Caco-2 (cell line): ENCODE results near the gene LSM4. TPM values are rescaled to one million over a fixed set of nuclear protein-coding genes. Genes with fewer than 3 reads are reported as not detected.

Experiments used
- BruUV-seq: library from RNA; stranded (reverse); fragments of 400-500 nt; replicated peaks from 2 replicates; lab custom pipeline; 2021; lab: Mats Ljungman, UMichigan
- CTCF ChIA-PET: fragments of 300-600 bp; sonication (Branson Sonifier 250); formaldehyde crosslinking; loops from one replicate; lab custom pipeline; 2022; ENCODE audit warnings: antibody characterized with exemption; lab: Charles Lee
- POLR2A ChIA-PET: fragments of 300-600 bp; sonication (Branson Sonifier 250); formaldehyde crosslinking; loops from one replicate; lab custom pipeline; 2022; ENCODE audit warnings: antibody characterized with exemption; lab: Charles Lee
- DNase-seq, 2 experiments: peaks; one replicate each; pipeline versions ENCODE4 v3.0.0 to v3.0.0-alpha.2; 2020 to 2022
- H3K27me3 ChIP-seq: replicated peaks from 2 replicates; pipeline ENCODE4 v1.6.0; 2011; ENCODE audit warnings: low read length; ENCODE audit not compliant: control insufficient read depth, insufficient read depth
- H3K36me3 ChIP-seq: 2 replicates; pipeline ENCODE4 v1.5.1; 2011; ENCODE audit warnings: low read length; ENCODE audit not compliant: control insufficient read depth, insufficient read depth
- H3K4me1 ChIP-seq: fragments of 250-450 bp; sonication (Bioruptor Pico); 2 replicates; pipeline ENCODE4 v1.5.1; 2020; ENCODE audit warnings: mild to moderate bottlenecking
- H3K4me3 ChIP-seq: 2 replicates; pipeline ENCODE4 v1.5.1; 2011; ENCODE audit warnings: low read depth, mild to moderate bottlenecking, control low read depth, low read length
- H3K9me3 ChIP-seq: fragments of 250-450 bp; sonication (Bioruptor Pico); 2 replicates; pipeline ENCODE4 v1.5.1; 2020; ENCODE audit warnings: mild to moderate bottlenecking, moderate library complexity
- H3K27ac Mint-ChIP-seq: one replicate; pipeline ENCODE4 v1.8.0; 2022; ENCODE audit warnings: mixed read lengths; ENCODE audit not compliant: unreplicated experiment
- H3K27me3 Mint-ChIP-seq: one replicate; pipeline ENCODE4 v1.8.0; 2022; ENCODE audit warnings: mixed read lengths; ENCODE audit not compliant: insufficient read depth, unreplicated experiment
- H3K36me3 Mint-ChIP-seq: one replicate; pipeline ENCODE4 v1.8.0; 2022; ENCODE audit warnings: mild to moderate bottlenecking, mixed read lengths; ENCODE audit not compliant: insufficient read depth, unreplicated experiment
- H3K4me1 Mint-ChIP-seq: one replicate; pipeline ENCODE4 v1.8.0; 2022; ENCODE audit warnings: low read depth, mixed read lengths; ENCODE audit not compliant: unreplicated experiment
- H3K4me3 Mint-ChIP-seq: one replicate; pipeline ENCODE4 v1.8.0; 2022; ENCODE audit warnings: mild to moderate bottlenecking, moderate library complexity, mixed read lengths; ENCODE audit not compliant: unreplicated experiment
- H3K9me3 Mint-ChIP-seq: one replicate; pipeline ENCODE4 v1.8.0; 2022; ENCODE audit warnings: mixed read lengths; ENCODE audit not compliant: unreplicated experiment
- CTCF ChIP-seq, 2 experiments: fragments of 200-600 bp in 1 of 2; IDR thresholded peaks; 1 replicate in 1 of 2; 2 replicates in 1 of 2; pipeline versions ENCODE4 v1.5.1 to v1.8.0; 2011 to 2022; ENCODE audit warnings: antibody characterized with exemption in 1 of 2, control low read depth in 1 of 2, inconsistent platforms in 1 of 2, low read depth in 1 of 2, low read length in 1 of 2, mild to moderate bottlenecking in 1 of 2, moderate library complexity in 1 of 2; ENCODE audit not compliant: insufficient read depth in 1 of 2, severe bottlenecking in 1 of 2, unreplicated experiment in 1 of 2
- intact Hi-C: fragments of 100-400 bp; cut with micrococcal nuclease; formaldehyde crosslinking; loops from one replicate; pipeline ENCODE4 v1.10.0; 2022; ENCODE audit not compliant: unreplicated experiment
- total RNA-seq: library from RNA; stranded (reverse); gene quantifications from 2 replicates; pipeline ENCODE4 v1.2.3, GENCODE V29; 2022

The LSM4 gene
- total RNA-seq, 1 experiment from 2014 or later, result 184 TPM

GRCh38 chr19:18311502-18312091 lies 11.3 kb downstream of the LSM4 start:
- POLR2A ChIA-PET, result interaction anchor here (0.9 kb wide), 1 partner anchor 30 kb away, joined by 3 read pairs; the partner anchor contains the start of gene JUND

GRCh38 chr19:18310966-18311365 lies 11.9 kb downstream of the LSM4 start:
- no TSS peak for BruUV-seq
- Histone ChIP-seq H3K4me3 (no peak overlapping the region), H3K36me3 (peaks cover 2% of the 10 kb centered on the region; the same call in 1 of the 2 replicates), H3K4me1 (peaks cover 32% of the 10 kb centered on the region), H3K27me3 (no peaks in the 10 kb centered on the region), H3K9me3 (no peaks in the 10 kb centered on the region)
- peak overlapping the region; percentile 2 for H3K4me3 Mint-ChIP-seq
- ChIA-PET CTCF (no interaction called here), POLR2A (interaction anchor here (0.6 to 0.9 kb wide), 2 partner anchors 18 to 29 kb away, joined by 3 to 15 read pairs; partner anchors contain the start of gene JUND)
- H3K9me3 Mint-ChIP-seq, result no peaks in the 10 kb centered on the region
- peaks cover 28% of the 10 kb centered on the region for H3K36me3 Mint-ChIP-seq
- intact Hi-C loops, result no loop called here
- peak overlapping the region; percentile 45 for H3K27ac Mint-ChIP-seq
- TF ChIP-seq CTCF (IDR thresholded peaks at IDR 0.05; ENCODE audit: insufficient read depth in 1 of 2, low read depth in 1 of 2, low read length in 1 of 2, severe bottlenecking in 1 of 2, unreplicated experiment in 1 of 2), result no peak
- no peaks in the 10 kb centered on the region for H3K4me1 Mint-ChIP-seq
- H3K27me3 Mint-ChIP-seq, result no peaks in the 10 kb centered on the region
- DNase-seq, result no peak

More at GRCh38 chr19:18311502-18312091, 11.3 kb downstream of the LSM4 start:
- DNase-seq, result no peak
- CTCF ChIA-PET, result no interaction called here
- Mint-ChIP-seq H3K9me3 (no peaks in the 10 kb centered on the region), H3K27me3 (no peaks in the 10 kb centered on the region), H3K27ac (no peak overlapping the region), H3K36me3 (peaks cover 28% of the 10 kb centered on the region), H3K4me3 (no peak overlapping the region), H3K4me1 (no peaks in the 10 kb centered on the region)
- Histone ChIP-seq H3K36me3 (peaks cover 2% of the 10 kb centered on the region; the same call in 1 of the 2 replicates), H3K27me3 (no peaks in the 10 kb centered on the region), H3K4me3 (no peak overlapping the region), H3K4me1 (peaks cover 32% of the 10 kb centered on the region), H3K9me3 (no peaks in the 10 kb centered on the region)
- no TSS peak for BruUV-seq
- intact Hi-C loops, result no loop called here
- TF ChIP-seq CTCF (IDR thresholded peaks at IDR 0.05; ENCODE audit: insufficient read depth in 1 of 2, low read depth in 1 of 2, low read length in 1 of 2, severe bottlenecking in 1 of 2, unreplicated experiment in 1 of 2), result no peak

- Mint-ChIP-seq H3K9me3 (no peaks in the 10 kb centered on the region), H3K27ac (peak overlapping the region; percentile 45), H3K36me3 (peaks cover 22% of the 10 kb centered on the region), H3K4me1 (no peaks in the 10 kb centered on the region), H3K4me3 (peak overlapping the region; percentile 2), H3K27me3 (no peaks in the 10 kb centered on the region)
- Histone ChIP-seq H3K4me3 (no peak overlapping the region), H3K36me3 (peaks cover 2% of the 10 kb centered on the region; the same call in 1 of the 2 replicates), H3K27me3 (no peaks in the 10 kb centered on the region), H3K9me3 (no peaks in the 10 kb centered on the region), H3K4me1 (peaks cover 34% of the 10 kb centered on the region)
- ChIA-PET CTCF (interaction anchor here (1.6 kb wide), 1 partner anchor 31 kb away, joined by 5 read pairs; no protein-coding TSS in a partner anchor), POLR2A (interaction anchor here (0.6 kb wide), 1 partner anchor 17 kb away, joined by 15 read pairs; no protein-coding TSS in a partner anchor)
- DNase-seq, result peak; percentile 37 to 76
- intact Hi-C loops, result no loop called here
- no TSS peak for BruUV-seq
- TF ChIP-seq CTCF (IDR thresholded peaks at IDR 0.05; ENCODE audit: insufficient read depth in 1 of 2, low read depth in 1 of 2, low read length in 1 of 2, severe bottlenecking in 1 of 2, unreplicated experiment in 1 of 2), result no peak
Measured at GRCh38 chr19:18310118-18310909, 12.6 kb downstream of the LSM4 start.
